Activated CD4-positive, alpha-beta memory T cell treated with anti-CD3 and anti-CD28 coated beads, Interleukin-2, amount 10 ng/mL, durations not matched to agents 7 days and 5 days (primary cell): Measurements from ENCODE around the gene HBQ1. TPM values are rescaled to one million over a fixed set of nuclear protein-coding genes. Genes with fewer than 3 reads are reported as not detected.
"Not testable (repeated sequence)": the region's sequence is repeated elsewhere in the genome, so short reads cannot be mapped to it uniquely, and the experiment has no call there.

Experiments used
- CTCF ChIA-PET: fragments of 350-600 bp; sonication (Branson Sonifier 250); formaldehyde crosslinking; loops from one replicate; lab custom pipeline; 2021; ENCODE audit warnings: antibody characterized with exemption, inconsistent platforms; lab: Charles Lee
- POLR2A ChIA-PET: fragments of 350-600 bp; sonication (Branson Sonifier 250); formaldehyde crosslinking; loops from one replicate; lab custom pipeline; 2021; ENCODE audit warnings: antibody characterized with exemption; lab: Charles Lee
- DNase-seq: peaks from one replicate; pipeline ENCODE4 v3.0.0-alpha.2; 2020
- H3K27ac Mint-ChIP-seq: one replicate; pipeline ENCODE4 v1.8.0; 2021; ENCODE audit warnings: mild to moderate bottlenecking, mixed read lengths
- H3K27me3 Mint-ChIP-seq: one replicate; pipeline ENCODE4 v1.8.0; 2021; ENCODE audit warnings: mixed read lengths
- H3K36me3 Mint-ChIP-seq: one replicate; pipeline ENCODE4 v1.8.0; 2021; ENCODE audit warnings: low read depth, mixed read lengths
- H3K4me1 Mint-ChIP-seq: one replicate; pipeline ENCODE4 v1.8.0; 2021; ENCODE audit warnings: mixed read lengths
- H3K4me3 Mint-ChIP-seq: one replicate; pipeline ENCODE4 v1.8.0; 2021; ENCODE audit warnings: mild to moderate bottlenecking, mixed read lengths
- H3K9me3 Mint-ChIP-seq: one replicate; pipeline ENCODE4 v1.8.0; 2021; ENCODE audit warnings: mixed read lengths
- total RNA-seq, 2 experiments: library from RNA; stranded (reverse); gene quantifications; one replicate each; pipeline ENCODE4 v1.2.3, GENCODE V29; 2021

The HBQ1 gene
- total RNA-seq, 2 experiments from 2014 or later, result not detected

GRCh38 chr16:183005-183404 is 2.7 kb downstream of the HBQ1 start:
- POLR2A ChIA-PET, result no interaction called here
- Mint-ChIP-seq H3K4me3 (no peak overlapping the region), H3K36me3 (peaks cover 12% of the 10 kb centered on the region), H3K27ac (no peak overlapping the region), H3K4me1 (peaks cover 5% of the 10 kb centered on the region), H3K9me3 (no peaks in the 10 kb centered on the region), H3K27me3 (peaks cover 16% of the 10 kb centered on the region)
- DNase-seq, result no peak
- CTCF ChIA-PET, result interaction anchor here (0.7 to 3.9 kb wide), 5 partner anchors 77 to 1761 kb away, joined by 3 to 24 read pairs (median 3); no protein-coding TSS in a partner anchor

- Mint-ChIP-seq H3K27ac (no peak overlapping the region), H3K9me3 (no peaks in the 10 kb centered on the region)
These were observed 5.0 kb downstream of the HBQ1 start for GRCh38 chr16:185213-185612.

GRCh38 chr16:185691-186090 is 5.4 kb downstream of the HBQ1 start:
- H3K9me3 Mint-ChIP-seq, result no peaks in the 10 kb centered on the region
- POLR2A ChIA-PET, result no interaction called here
- no peak overlapping the region for H3K4me3 Mint-ChIP-seq
- H3K4me1 Mint-ChIP-seq, result peaks cover 7% of the 10 kb centered on the region
- no peak for DNase-seq
- no peaks in the 10 kb centered on the region for H3K27me3 Mint-ChIP-seq
- H3K36me3 Mint-ChIP-seq, result peaks cover 34% of the 10 kb centered on the region
- CTCF ChIA-PET, result no interaction called here
- no peak overlapping the region for H3K27ac Mint-ChIP-seq

More at GRCh38 chr16:185213-185612, 5.0 kb downstream of the HBQ1 start:
- POLR2A ChIA-PET, result no interaction called here
- Mint-ChIP-seq H3K4me3 (no peak overlapping the region), H3K27me3 (no peaks in the 10 kb centered on the region), H3K36me3 (peaks cover 31% of the 10 kb centered on the region), H3K4me1 (peaks cover 7% of the 10 kb centered on the region)
- CTCF ChIA-PET, result no interaction called here
- DNase-seq, result no peak

GRCh38 chr16:187330-187729 is 7.1 kb downstream of the HBQ1 start:
- H3K27me3 Mint-ChIP-seq, result no peaks in the 10 kb centered on the region
- H3K27ac Mint-ChIP-seq, result no peak overlapping the region
- CTCF ChIA-PET, result interaction anchor here (1.1 to 1.7 kb wide), 2 partner anchors 80 to 129 kb away, joined by 4 read pairs; no protein-coding TSS in a partner anchor
- H3K4me3 Mint-ChIP-seq, result no peak overlapping the region
- H3K36me3 Mint-ChIP-seq, result peaks cover 46% of the 10 kb centered on the region
- no peak for DNase-seq
- no peaks in the 10 kb centered on the region for H3K9me3 Mint-ChIP-seq
- H3K4me1 Mint-ChIP-seq, result peaks cover 4% of the 10 kb centered on the region
- POLR2A ChIA-PET, result no interaction called here

- DNase-seq, result peak; percentile 34
- Mint-ChIP-seq H3K9me3 (no peaks in the 10 kb centered on the region), H3K36me3 (peaks cover 52% of the 10 kb centered on the region), H3K27ac (no peak overlapping the region), H3K4me3 (no peak overlapping the region), H3K27me3 (no peaks in the 10 kb centered on the region), H3K4me1 (peaks cover 4% of the 10 kb centered on the region)
- ChIA-PET POLR2A (no interaction called here), CTCF (interaction anchor here (1.1 to 1.7 kb wide), 3 partner anchors 82 to 161 kb away, joined by 3 to 4 read pairs (median 4); no protein-coding TSS in a partner anchor)
These were observed 8.4 kb downstream of the HBQ1 start for GRCh38 chr16:188674-189073.

- ChIA-PET POLR2A (no interaction called here), CTCF (no interaction called here)
- H3K27me3 Mint-ChIP-seq, result no peaks in the 10 kb centered on the region
- DNase-seq, result no peak
- no peaks in the 10 kb centered on the region for H3K9me3 Mint-ChIP-seq
- H3K4me1 Mint-ChIP-seq, result peaks cover 4% of the 10 kb centered on the region
- no peak overlapping the region for H3K4me3 Mint-ChIP-seq
- no peak overlapping the region for H3K27ac Mint-ChIP-seq
- peaks cover 58% of the 10 kb centered on the region for H3K36me3 Mint-ChIP-seq
These were observed 9.4 kb downstream of the HBQ1 start for GRCh38 chr16:189604-190186.

- CTCF ChIA-PET, result interaction anchor here (0.6 to 1.5 kb wide), 2 partner anchors 126 to 159 kb away, joined by 3 read pairs; no protein-coding TSS in a partner anchor
- peaks cover 58% of the 10 kb centered on the region for H3K36me3 Mint-ChIP-seq
- H3K27me3 Mint-ChIP-seq, result no peaks in the 10 kb centered on the region
These were observed 11.6 kb downstream of the HBQ1 start for GRCh38 chr16:191831-192230.

GRCh38 chr16:192686-193085 is 12.4 kb downstream of the HBQ1 start:
- Mint-ChIP-seq H3K4me3 (no peak overlapping the region), H3K36me3 (peaks cover 57% of the 10 kb centered on the region), H3K27me3 (no peaks in the 10 kb centered on the region), H3K27ac (no peak overlapping the region), H3K9me3 (no peaks in the 10 kb centered on the region), H3K4me1 (peaks cover 4% of the 10 kb centered on the region)
- no peak for DNase-seq
- ChIA-PET POLR2A (interaction anchor here (1.6 kb wide), 1 partner anchor 36 kb away, joined by 4 read pairs; no protein-coding TSS in a partner anchor), CTCF (interaction anchor here (1.1 to 1.5 kb wide), 2 partner anchors 11 to 127 kb away, joined by 3 read pairs; no protein-coding TSS in a partner anchor)

More at GRCh38 chr16:191831-192230, 11.6 kb downstream of the HBQ1 start:
- peaks cover 4% of the 10 kb centered on the region for H3K4me1 Mint-ChIP-seq
- DNase-seq, result no peak
- no peak overlapping the region for H3K4me3 Mint-ChIP-seq
- H3K27ac Mint-ChIP-seq, result no peak overlapping the region
- POLR2A ChIA-PET, result interaction anchor here (1.6 kb wide), 1 partner anchor 37 kb away, joined by 4 read pairs; no protein-coding TSS in a partner anchor
- H3K9me3 Mint-ChIP-seq, result no peaks in the 10 kb centered on the region

GRCh38 chr16:193441-193840 is 13.2 kb downstream of the HBQ1 start:
- H3K9me3 Mint-ChIP-seq, result no peaks in the 10 kb centered on the region
- ChIA-PET POLR2A (interaction anchor here (1.6 kb wide), 1 partner anchor 35 kb away, joined by 4 read pairs; no protein-coding TSS in a partner anchor), CTCF (interaction anchor here (0.6 to 1.5 kb wide), 4 partner anchors 12 to 169 kb away, joined by 3 read pairs; no protein-coding TSS in a partner anchor)
- DNase-seq, result no peak
- no peaks in the 10 kb centered on the region for H3K27me3 Mint-ChIP-seq
- H3K4me3 Mint-ChIP-seq, result no peak overlapping the region
- H3K4me1 Mint-ChIP-seq, result peaks cover 4% of the 10 kb centered on the region
- peaks cover 62% of the 10 kb centered on the region for H3K36me3 Mint-ChIP-seq
- H3K27ac Mint-ChIP-seq, result no peak overlapping the region

- CTCF ChIA-PET, result interaction anchor here (1.2 kb wide), 1 partner anchor 129 kb away, joined by 3 read pairs; no protein-coding TSS in a partner anchor
- Mint-ChIP-seq H3K9me3 (no peaks in the 10 kb centered on the region), H3K27ac (no peak overlapping the region), H3K36me3 (peaks cover 59% of the 10 kb centered on the region), H3K27me3 (no peaks in the 10 kb centered on the region), H3K4me3 (no peak overlapping the region), H3K4me1 (no peaks in the 10 kb centered on the region)
- no peak for DNase-seq
- POLR2A ChIA-PET, result no interaction called here
These were observed 14.3 kb downstream of the HBQ1 start for GRCh38 chr16:194516-194915.

- POLR2A ChIA-PET, result no interaction called here
- CTCF ChIA-PET, result no interaction called here
- H3K4me1 Mint-ChIP-seq, result no peaks in the 10 kb centered on the region
- H3K27ac Mint-ChIP-seq, result no peak overlapping the region
- H3K4me3 Mint-ChIP-seq, result no peak overlapping the region
- peaks cover 45% of the 10 kb centered on the region for H3K36me3 Mint-ChIP-seq
- DNase-seq, result no peak
- H3K27me3 Mint-ChIP-seq, result no peaks in the 10 kb centered on the region
- H3K9me3 Mint-ChIP-seq, result no peaks in the 10 kb centered on the region
These were observed 20.1 kb downstream of the HBQ1 start for GRCh38 chr16:200388-200787.

GRCh38 chr16:203246-203645 is 23.0 kb downstream of the HBQ1 start:
- POLR2A ChIA-PET, result no interaction called here
- Mint-ChIP-seq H3K27ac (no peak overlapping the region), H3K9me3 (no peaks in the 10 kb centered on the region), H3K36me3 (peaks cover 46% of the 10 kb centered on the region), H3K4me1 (peaks cover 3% of the 10 kb centered on the region), H3K27me3 (no peaks in the 10 kb centered on the region), H3K4me3 (no peak overlapping the region)
- no peak for DNase-seq
- CTCF ChIA-PET, result interaction anchor here (1.1 kb wide), 1 partner anchor 106 kb away, joined by 3 read pairs; no protein-coding TSS in a partner anchor

GRCh38 chr16:204046-204445 is 23.8 kb downstream of the HBQ1 start:
- H3K36me3 Mint-ChIP-seq, result peaks cover 43% of the 10 kb centered on the region
- H3K4me1 Mint-ChIP-seq, H3K9me3 Mint-ChIP-seq, POLR2A ChIA-PET, CTCF ChIA-PET, DNase-seq, H3K27me3 Mint-ChIP-seq, H3K4me3 Mint-ChIP-seq, H3K27ac Mint-ChIP-seq: not testable (repeated sequence)
